K562 (cell line): ENCODE data around the gene BCL2L15. TPM values are rescaled to one million over a fixed set of nuclear protein-coding genes. Genes with fewer than 3 reads are reported as not detected.
A peak's percentile ranks its signal among the peaks of the same experiment; 100 is the strongest.

ENCODE experiments used
- ATF3 ChIP-seq, 2 experiments: fragments of 450-650 bp in 1 of 2; sonication (generic) in 1 of 2; formaldehyde crosslinking in 1 of 2; IDR thresholded peaks in 1 of 2; conservative IDR thresholded peaks in 1 of 2; 2 replicates each; pipeline versions ENCODE4 v1.6.1 to v1.8.1; 2016 to 2023; ENCODE audit warnings: mild to moderate bottlenecking in 2 of 2, moderate library complexity in 2 of 2, inconsistent platforms in 1 of 2, missing genetic modification reagents in 1 of 2
- GABPA ChIP-seq: fragments of 200-800 bp; sonication (Bioruptor generic); conservative IDR thresholded peaks from 2 replicates; pipeline ENCODE4 v1.6.1; 2016; ENCODE audit warnings: low read depth, missing genetic modification characterization, missing compliant biosample characterization
- GTF2A2 ChIP-seq: IDR thresholded peaks from 2 replicates; pipeline ENCODE4 v1.6.1; 2016; ENCODE audit warnings: mild to moderate bottlenecking, missing genetic modification characterization, missing compliant biosample characterization
- HMBOX1 ChIP-seq: sonication (generic); IDR thresholded peaks from 2 replicates; pipeline ENCODE4 v1.6.1; 2016
- PCBP2 ChIP-seq: fragments of 200-400 bp; formaldehyde crosslinking; IDR thresholded peaks from 2 replicates; pipeline ENCODE4 v1.6.1; 2018; ENCODE audit warnings: low read length, low read depth, mild to moderate bottlenecking, moderate library complexity; ENCODE audit not compliant: poor library complexity, severe bottlenecking
- POLR2H ChIP-seq: IDR thresholded peaks from 2 replicates; pipeline ENCODE4 v1.6.1; 2016; ENCODE audit warnings: missing genetic modification characterization, low read depth, mild to moderate bottlenecking, control low read depth, missing compliant biosample characterization, moderate library complexity
- RBM22 ChIP-seq: fragments of 200-400 bp; formaldehyde crosslinking; IDR thresholded peaks from 2 replicates; pipeline ENCODE4 v1.6.1; 2018; ENCODE audit warnings: low read length, low read depth; ENCODE audit not compliant: poor library complexity, severe bottlenecking
- ZNF224 ChIP-seq: sonication (generic); formaldehyde crosslinking; IDR thresholded peaks from 2 replicates; pipeline ENCODE4 v1.8.0; 2022; ENCODE audit warnings: mild to moderate bottlenecking, missing genetic modification reagents
- ZNF263 ChIP-seq: sonication (generic); formaldehyde crosslinking; IDR thresholded peaks from 2 replicates; pipeline ENCODE4 v1.8.0; 2022; ENCODE audit warnings: mild to moderate bottlenecking, missing genetic modification reagents, borderline replicate concordance
- ZNF584 ChIP-seq: fragments of 200-800 bp; sonication (Bioruptor generic); IDR thresholded peaks from 2 replicates; pipeline ENCODE4 v1.6.1; 2016; ENCODE audit warnings: low read depth, mild to moderate bottlenecking, missing genetic modification characterization, missing compliant biosample characterization
- ZNF740 ChIP-seq, 3 experiments: fragments of 200-800 bp in 1 of 3; sonication (Bioruptor generic) in 1 of 3; sonication (generic) in 1 of 3; formaldehyde crosslinking in 1 of 3; IDR thresholded peaks; 2 replicates each; pipeline versions ENCODE4 v1.6.1 to v1.8.0; 2016 to 2022; ENCODE audit warnings: mild to moderate bottlenecking in 2 of 3, missing compliant biosample characterization in 2 of 3, missing genetic modification characterization in 2 of 3, missing genetic modification reagents in 1 of 3
- ZSCAN29 ChIP-seq: fragments of 450-650 bp; IDR thresholded peaks from 2 replicates; pipeline ENCODE4 v1.6.1; 2017
- polyA plus RNA-seq, 8 experiments: library from polyadenylated mRNA; depleted of rRNA in 4 of 8; stranded (reverse) in 5 of 8; unstranded in 3 of 8; fragments of >200 nt; fragmentation: Nextera tagmentation in 2 of 8; fragmentation: Illumina TruSeq in 1 of 8; extraction: Ambion mirVana in 2 of 8; extraction: Trizol in 1 of 8; gene quantifications; 2 replicates each; pipeline versions ENCODE4 v1.2.1 to v1.2.3, GENCODE V29; 2011 to 2014; ENCODE audit warnings: inconsistent platforms in 1 of 8, missing spikeins in 1 of 8
- total RNA-seq, 7 experiments: library from RNA; depleted of rRNA in 6 of 7; stranded (reverse); fragments of >200 nt in 6 of 7; fragmentation: Illumina TruSeq in 2 of 7; extraction: Trizol in 2 of 7; gene quantifications; 2 replicates each; pipeline versions ENCODE4 v1.2.1 to v1.2.3, GENCODE V29; 2011 to 2021; ENCODE audit warnings: low replicate concordance in 1 of 7
- TF ChIP-seq, protein P1 (sequence below): sonication (generic); formaldehyde crosslinking; IDR thresholded peaks from 2 replicates; pipeline ENCODE4 v1.4.0; 2020; ENCODE audit warnings: mild to moderate bottlenecking, missing genetic modification reagents
- TF ChIP-seq, protein P2 (sequence below), 2 experiments: fragments of 450-650 bp; IDR thresholded peaks; 2 replicates each; pipeline ENCODE4 v1.6.1; 2018; ENCODE audit warnings: mild to moderate bottlenecking in 2 of 2, low read depth in 1 of 2; ENCODE audit not compliant: partially characterized antibody in 2 of 2
- TF ChIP-seq, protein P3 (sequence below): sonication (generic); formaldehyde crosslinking; IDR thresholded peaks from 2 replicates; pipeline ENCODE4 v1.8.0; 2022; ENCODE audit warnings: mild to moderate bottlenecking, missing genetic modification reagents

Gene BCL2L15
- total and polyA plus RNA-seq, 9 of the 15 experiments (the other 6 are each of a cell fraction or from before 2014, with no cell fraction given), result 0.06 to 0.42 (median 0.28) TPM; not detected in 1

DNA sequence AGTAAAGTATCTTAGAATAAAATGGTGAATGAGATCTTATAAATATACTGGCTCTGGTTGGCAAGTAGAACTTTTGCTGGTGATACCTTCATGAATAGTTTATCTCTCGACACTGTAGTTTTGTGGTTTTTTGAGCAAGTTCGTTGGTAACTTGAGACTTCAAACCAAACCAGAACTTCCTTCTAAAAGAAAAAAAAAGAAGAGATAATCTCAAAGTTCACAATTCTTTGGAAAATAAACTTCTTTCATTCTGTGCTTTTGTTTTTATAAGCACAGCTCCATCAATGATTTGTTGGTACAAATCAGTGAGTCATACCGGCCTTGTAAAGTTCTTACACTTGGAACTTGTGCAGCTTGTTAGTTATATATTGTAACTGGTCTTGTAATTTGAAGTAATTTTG is 44.1 kb upstream of the BCL2L15 start (continued):
- TF ChIP-seq, protein P1, sequence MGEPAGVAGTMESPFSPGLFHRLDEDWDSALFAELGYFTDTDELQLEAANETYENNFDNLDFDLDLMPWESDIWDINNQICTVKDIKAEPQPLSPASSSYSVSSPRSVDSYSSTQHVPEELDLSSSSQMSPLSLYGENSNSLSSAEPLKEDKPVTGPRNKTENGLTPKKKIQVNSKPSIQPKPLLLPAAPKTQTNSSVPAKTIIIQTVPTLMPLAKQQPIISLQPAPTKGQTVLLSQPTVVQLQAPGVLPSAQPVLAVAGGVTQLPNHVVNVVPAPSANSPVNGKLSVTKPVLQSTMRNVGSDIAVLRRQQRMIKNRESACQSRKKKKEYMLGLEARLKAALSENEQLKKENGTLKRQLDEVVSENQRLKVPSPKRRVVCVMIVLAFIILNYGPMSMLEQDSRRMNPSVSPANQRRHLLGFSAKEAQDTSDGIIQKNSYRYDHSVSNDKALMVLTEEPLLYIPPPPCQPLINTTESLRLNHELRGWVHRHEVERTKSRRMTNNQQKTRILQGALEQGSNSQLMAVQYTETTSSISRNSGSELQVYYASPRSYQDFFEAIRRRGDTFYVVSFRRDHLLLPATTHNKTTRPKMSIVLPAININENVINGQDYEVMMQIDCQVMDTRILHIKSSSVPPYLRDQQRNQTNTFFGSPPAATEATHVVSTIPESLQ, result no peak
- TF ChIP-seq GTF2A2 (tag) (no peak), RBM22 (no peak), ZNF740 (CRISPR knock-in tag; IDR thresholded peaks at IDR 0.05) (no peak), ZNF740 (tag; IDR thresholded peaks at IDR 0.05) (no peak), ZNF263 (CRISPR knock-in tag) (no peak), HMBOX1 (peak; percentile 84), ZSCAN29 (no peak), GABPA (tag) (peak; percentile 41), ZNF224 (CRISPR knock-in tag) (no peak), ATF3 (IDR thresholded peaks at IDR 0.05) (peak; percentile 66), ATF3 (CRISPR knock-in tag; conservative IDR thresholded peaks at IDR 0.05) (0 out of 2 replicates have a peak, but pooled peaks have one; percentile 19), POLR2H (tag) (peak; percentile 44; the same call in 1 of the 2 replicates), ZNF584 (CRISPR knock-in tag) (no peak), PCBP2 (no peak)
- TF ChIP-seq, protein P2, sequence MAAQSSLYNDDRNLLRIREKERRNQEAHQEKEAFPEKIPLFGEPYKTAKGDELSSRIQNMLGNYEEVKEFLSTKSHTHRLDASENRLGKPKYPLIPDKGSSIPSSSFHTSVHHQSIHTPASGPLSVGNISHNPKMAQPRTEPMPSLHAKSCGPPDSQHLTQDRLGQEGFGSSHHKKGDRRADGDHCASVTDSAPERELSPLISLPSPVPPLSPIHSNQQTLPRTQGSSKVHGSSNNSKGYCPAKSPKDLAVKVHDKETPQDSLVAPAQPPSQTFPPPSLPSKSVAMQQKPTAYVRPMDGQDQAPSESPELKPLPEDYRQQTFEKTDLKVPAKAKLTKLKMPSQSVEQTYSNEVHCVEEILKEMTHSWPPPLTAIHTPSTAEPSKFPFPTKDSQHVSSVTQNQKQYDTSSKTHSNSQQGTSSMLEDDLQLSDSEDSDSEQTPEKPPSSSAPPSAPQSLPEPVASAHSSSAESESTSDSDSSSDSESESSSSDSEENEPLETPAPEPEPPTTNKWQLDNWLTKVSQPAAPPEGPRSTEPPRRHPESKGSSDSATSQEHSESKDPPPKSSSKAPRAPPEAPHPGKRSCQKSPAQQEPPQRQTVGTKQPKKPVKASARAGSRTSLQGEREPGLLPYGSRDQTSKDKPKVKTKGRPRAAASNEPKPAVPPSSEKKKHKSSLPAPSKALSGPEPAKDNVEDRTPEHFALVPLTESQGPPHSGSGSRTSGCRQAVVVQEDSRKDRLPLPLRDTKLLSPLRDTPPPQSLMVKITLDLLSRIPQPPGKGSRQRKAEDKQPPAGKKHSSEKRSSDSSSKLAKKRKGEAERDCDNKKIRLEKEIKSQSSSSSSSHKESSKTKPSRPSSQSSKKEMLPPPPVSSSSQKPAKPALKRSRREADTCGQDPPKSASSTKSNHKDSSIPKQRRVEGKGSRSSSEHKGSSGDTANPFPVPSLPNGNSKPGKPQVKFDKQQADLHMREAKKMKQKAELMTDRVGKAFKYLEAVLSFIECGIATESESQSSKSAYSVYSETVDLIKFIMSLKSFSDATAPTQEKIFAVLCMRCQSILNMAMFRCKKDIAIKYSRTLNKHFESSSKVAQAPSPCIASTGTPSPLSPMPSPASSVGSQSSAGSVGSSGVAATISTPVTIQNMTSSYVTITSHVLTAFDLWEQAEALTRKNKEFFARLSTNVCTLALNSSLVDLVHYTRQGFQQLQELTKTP (IDR thresholded peaks at IDR 0.05; ENCODE audit: low read depth in 1 of 2, partially characterized antibody in 2 of 2), result peak in 1 of 2 experiments; percentile 29
- TF ChIP-seq, protein P3, sequence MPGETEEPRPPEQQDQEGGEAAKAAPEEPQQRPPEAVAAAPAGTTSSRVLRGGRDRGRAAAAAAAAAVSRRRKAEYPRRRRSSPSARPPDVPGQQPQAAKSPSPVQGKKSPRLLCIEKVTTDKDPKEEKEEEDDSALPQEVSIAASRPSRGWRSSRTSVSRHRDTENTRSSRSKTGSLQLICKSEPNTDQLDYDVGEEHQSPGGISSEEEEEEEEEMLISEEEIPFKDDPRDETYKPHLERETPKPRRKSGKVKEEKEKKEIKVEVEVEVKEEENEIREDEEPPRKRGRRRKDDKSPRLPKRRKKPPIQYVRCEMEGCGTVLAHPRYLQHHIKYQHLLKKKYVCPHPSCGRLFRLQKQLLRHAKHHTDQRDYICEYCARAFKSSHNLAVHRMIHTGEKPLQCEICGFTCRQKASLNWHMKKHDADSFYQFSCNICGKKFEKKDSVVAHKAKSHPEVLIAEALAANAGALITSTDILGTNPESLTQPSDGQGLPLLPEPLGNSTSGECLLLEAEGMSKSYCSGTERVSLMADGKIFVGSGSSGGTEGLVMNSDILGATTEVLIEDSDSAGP (CRISPR knock-in tag), result no peak
